Hippocampal formation (tissue), 2 donors: ENCODE data around the gene GLTP.
"Not testable (repeated sequence)": the region's sequence is repeated elsewhere in the genome, so short reads cannot be mapped to it uniquely, and the experiment has no call there.

Experiments used
- DNase-seq, 2 donors: peaks; one replicate each; lab custom pipeline; 2025; lab: John Stamatoyannopoulos, UW

The GLTP gene

DNA sequence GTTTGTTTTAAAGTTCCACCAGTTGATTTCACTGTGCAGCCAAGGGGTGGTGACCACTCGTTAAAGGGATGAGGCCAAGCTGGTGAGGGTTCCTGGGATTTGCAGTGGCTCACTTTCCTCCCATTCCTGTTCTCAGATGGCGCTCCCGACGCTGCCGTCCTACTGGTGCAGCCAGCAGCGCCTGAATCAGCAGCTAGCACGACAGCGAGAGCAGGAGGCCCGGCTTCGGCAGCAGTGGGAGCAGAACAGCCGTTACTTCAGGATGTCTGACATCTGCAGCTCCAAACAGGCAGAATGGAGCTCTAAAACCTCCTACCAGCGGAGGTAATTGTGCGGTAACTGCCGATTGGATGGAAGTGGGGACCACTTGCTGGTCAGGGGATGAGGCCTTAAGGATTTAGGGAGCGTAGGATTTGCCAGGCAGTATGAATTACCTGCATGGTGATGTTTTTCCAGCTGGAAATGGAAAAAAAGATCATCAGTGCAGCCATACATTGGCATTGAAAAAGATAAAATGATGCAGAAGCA lies 22.6 kb upstream of the GLTP start:
- DNase-seq, result no peak

DNA sequence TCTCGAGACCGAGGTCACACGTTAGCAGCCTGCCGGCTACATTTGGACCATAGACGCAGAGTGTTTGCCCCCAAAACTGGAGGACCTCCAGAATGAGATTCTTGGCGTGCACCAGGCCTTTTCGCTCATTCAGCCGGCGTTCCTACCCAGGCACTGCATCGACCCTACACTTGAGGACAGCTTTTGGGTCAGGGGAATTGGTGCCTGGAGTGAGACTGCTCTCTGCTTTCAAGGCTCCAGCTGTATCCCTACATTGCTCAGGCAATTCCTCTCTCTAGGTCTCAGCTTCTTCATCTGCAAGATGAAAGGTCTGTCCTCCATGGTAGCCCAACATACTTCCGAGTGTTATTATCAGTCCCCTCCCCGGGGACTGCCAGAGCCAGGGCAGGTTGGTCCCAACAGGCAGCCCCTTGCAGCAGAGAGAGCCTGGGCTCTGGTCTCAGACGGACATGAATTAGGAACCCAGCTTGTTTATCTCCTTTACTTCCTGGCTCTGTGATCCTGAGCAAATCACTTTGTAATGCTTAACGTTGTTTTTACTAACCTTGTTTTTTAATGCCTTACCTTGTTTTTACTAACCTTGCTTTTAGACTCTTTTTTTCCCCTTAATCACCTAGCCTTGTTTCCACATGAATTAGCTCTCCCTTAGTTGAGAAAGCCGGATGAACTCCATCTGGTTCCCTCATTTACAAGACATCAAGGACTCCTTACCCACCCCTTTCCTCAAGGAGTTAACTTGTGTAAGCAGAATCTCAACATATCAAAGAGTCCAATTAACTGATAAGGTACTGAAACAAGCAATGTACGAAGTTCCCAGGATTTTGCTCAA lies 20.6 kb upstream of the GLTP start:
- DNase-seq, result no peak

DNA sequence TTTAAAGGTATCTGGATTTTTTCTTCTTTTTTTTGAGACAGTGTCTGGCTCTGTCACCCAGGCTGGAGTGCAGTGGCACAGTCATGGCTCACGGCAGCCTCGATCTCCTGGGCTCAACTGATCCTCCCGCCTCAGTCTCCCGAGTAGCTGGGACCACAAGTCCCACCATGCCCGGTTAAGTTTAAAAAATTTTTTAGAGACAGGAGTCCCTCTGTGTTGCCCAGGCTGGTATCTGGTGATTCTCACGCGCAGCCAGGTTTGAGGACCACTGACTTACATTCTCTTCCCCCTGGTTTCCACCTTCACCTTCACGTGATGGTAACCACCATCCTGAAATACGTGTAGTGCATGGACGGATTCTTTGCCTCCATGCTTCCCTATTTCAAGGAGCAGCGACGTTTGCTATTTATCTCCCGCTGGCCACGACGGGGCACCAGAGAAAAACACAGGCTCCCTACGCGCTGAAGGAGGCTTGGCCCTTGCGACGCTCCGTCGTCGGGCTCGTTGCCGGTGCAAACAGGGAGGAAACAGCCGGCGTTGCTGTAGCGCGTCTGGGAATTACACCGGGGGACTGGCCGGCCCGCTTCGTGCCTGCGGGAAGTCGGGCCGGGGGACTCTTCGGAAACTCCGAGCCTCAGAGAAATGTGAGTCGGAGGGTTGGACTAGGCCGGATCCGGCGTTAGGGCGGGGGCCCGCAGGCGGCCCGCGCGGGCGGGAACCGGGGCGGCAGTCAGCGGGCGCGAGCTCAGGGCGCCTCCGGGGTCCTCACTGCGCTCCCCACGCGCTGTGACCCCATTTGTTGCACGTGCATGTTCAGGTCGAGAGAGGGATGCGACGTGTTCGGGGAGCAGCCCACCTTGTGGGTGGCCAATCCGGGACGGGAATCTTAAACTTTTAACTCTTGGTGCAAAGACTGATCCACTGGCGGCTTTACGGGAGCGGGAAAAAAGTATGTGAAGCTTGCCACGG lies 19.7 kb upstream of the GLTP start, which contains the start of gene TCHP:
TCHP (plus strand) TSS at position 492 of the 969 bp plus-strand sequence. CDS start 2,753 bp downstream, outside the sequence.
- peak; percentile 84 to 89 for DNase-seq

DNA sequence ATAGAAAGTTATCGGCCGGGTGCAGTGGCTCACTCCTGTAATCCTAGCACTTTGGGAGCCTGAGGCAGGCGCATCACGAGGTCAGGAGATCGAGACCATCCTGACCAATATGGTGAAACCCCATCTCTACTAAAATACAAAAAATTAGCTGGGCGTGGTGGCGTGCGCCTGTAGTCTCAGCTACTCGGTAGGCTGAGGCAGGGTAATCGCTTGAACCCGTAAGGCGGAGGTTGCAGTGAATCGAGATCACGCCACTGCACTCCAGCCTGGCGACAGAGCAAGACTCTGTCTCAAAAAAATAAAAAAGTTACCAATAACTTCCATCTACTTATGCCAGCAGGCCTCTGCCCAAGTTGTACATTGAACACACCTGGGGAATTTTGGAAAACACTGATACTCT lies 19.0 kb upstream of the GLTP start:
- DNase-seq, result not testable (repeated sequence)

DNA sequence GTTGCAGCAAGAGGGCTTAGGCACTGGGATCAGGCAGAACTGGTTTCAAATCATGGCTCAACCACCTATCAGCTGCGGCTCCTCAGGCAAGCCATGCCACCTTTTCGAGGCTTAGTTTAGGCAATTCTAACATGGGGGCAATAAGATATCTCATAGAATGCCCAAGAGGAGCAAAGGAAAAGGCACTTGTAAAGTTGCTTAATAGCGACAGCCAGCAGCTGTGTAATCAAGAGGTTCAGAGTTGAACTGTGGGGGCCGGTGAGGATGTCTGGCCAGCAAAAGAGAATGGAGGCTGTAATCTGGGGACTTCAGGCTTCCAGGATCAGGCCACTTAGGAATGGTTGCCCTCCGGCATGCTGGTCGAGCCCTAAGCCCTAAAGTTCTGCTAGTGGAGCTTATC lies 16.7 kb upstream of the GLTP start:
- no peak for DNase-seq

DNA sequence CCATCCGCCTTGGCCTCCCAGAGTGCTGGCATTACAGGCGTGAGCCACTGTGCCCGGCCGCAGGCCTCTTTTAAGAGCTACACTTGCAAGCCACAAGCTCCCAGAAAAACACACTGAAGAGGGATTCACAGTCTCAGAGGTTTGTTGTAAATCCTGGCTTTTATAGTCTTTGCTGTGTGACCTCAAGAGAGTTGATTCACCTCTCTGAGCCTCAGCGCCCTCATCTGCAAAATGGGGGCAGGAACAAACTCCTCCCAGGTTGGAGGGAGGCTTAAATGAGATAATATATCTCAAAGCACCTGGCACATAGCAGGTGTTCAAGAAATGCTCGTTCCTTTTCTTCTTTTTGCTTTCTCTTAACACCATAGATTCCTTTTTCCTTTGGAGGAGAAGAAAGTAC lies 15.8 kb upstream of the GLTP start:
- DNase-seq, result no peak

DNA sequence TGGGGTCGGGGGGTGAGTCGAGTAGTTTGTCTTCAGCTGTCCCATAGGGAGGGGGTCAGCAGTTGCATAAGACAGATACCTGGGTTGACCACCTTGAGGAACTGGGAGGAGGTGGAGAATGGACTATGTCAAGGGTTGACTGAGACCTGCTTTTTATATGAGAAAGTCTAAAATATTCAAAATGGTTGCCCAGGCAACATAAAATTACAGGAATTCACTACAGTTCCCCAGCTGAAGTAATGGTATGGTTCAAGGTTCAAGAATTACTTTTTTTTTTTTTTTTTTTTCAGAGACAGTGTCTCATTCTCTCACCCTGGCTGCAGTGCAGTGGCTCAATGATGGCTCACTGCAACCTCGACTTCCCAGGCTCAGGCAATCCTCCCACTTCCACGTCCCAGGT lies 14.6 kb upstream of the GLTP start:
- no peak for DNase-seq

DNA sequence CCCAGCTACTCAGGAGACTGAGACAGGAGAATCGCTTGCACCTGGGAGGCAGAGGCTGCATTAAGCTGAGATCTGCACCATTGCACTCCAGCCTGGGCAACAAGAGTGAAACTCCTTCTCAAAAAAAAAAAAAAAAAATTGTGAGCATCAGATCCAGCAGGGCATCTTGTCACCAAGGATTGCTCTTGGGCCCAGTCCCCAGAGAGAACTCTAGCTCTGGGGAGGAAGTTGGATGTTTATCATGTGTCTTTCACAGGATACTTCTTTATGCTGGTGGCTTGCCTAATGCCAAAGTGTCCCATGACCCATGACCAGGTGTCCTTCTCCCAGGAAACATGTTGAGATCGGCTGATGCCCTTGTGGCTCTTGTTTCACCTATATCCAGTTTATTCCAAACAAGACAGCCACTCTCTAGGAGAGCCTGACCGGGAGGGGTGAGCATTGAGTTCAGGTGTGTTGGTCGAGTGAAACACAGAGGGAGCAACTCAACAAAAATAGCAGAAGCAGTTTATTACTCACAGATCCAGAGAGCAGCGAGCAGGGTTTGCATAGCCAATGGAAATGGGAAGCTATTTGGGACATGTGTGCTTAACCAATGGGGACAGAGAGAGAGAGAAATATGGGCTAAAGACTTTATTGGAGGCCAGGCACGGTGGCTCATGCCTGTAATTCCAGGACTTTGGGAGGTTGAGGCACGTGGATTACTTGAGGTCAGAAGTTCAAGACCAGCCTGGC lies 13.1 kb upstream of the GLTP start:
- no peak for DNase-seq

DNA sequence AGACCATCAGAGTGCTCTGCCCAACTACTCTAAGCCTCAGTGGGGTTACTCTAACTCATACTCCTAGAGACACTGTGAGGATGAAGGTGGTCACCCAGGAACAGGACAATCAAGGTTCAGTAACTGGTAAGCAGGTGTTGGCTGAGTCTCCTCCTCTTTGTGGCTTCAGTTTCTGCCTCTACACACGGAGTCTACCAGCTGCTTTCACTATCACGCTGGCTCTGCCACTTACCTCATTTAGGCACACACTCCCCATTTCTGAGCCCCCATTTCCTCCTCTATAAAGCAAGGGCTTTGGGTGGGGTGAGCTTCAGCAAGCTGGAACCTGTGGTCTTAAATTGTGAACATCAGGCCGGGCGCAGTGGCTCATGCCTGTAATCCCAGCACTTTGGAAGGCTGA lies 12.4 kb upstream of the GLTP start:
- no peak for DNase-seq

DNA sequence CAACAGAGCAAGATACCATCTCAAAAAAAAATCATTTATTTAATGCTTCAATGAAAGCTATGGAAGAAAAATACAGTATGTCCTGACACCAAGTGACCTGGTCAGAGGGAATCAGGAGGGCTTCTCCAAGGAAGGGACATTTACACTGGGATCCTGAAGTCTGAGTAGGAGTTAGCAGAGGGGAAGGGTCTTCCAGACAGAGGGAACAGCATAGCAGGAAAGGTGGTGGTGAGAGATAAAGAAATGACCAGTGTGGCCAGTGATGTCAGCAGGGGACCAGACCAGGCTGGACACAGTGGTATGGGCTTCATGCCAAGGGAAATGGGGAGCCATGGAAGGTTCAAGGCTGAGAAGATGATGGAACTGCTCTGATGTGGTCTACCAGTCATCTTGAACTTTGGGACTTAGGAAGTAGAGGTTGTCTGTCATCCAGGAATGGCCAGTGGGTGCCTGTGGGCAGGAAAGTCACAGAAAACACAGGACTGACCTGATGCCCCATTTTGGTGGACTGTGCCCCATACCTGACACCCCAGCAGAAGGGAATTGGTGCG lies 11.9 kb upstream of the GLTP start:
- no peak for DNase-seq

DNA sequence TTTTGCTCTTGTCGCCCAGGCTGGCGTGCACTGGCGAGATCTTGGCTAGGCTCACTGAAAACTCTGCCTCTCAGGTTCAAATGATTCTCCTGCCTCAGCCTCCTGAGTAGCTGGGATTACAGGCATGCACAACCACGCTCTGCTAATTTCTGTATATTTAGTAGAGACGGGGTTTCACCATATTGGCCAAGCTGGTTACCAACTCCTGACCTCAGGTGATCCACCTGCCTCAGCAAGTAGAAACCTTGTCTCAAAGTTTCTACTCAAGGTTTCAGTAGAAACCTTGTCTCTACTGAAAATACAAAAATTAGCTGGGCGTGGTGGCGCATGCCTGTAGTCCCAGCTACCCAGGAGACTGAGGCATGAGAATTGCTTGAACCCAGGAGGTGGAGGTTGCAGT lies 11.4 kb upstream of the GLTP start:
- not testable (repeated sequence) for DNase-seq

DNA sequence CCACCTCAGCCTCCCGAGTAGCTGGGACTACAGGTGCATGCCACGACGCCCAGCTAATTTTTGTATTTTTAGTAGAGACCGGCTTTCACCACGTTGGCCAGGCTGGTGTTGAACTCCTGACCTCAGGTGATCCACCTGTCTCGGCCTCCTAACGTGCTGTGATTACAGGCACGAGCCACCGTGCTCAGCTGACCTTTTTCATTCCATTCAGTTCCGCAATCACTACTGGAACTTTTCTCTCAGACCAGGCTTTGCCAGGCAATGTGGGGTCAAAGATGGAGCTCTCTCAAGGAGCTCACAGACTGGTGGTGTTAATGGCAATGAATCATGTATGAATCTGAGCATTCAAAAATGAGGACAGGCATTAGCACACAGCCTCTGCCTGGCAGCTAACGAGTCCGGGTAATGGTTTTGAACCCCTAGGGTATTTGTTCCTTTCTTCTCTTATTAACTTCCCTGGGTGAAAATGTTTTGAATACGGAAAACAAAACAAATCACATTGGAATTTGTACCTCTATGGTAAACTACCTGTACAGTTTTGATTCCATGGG lies 10.4 kb upstream of the GLTP start:
- DNase-seq, result no peak

DNA sequence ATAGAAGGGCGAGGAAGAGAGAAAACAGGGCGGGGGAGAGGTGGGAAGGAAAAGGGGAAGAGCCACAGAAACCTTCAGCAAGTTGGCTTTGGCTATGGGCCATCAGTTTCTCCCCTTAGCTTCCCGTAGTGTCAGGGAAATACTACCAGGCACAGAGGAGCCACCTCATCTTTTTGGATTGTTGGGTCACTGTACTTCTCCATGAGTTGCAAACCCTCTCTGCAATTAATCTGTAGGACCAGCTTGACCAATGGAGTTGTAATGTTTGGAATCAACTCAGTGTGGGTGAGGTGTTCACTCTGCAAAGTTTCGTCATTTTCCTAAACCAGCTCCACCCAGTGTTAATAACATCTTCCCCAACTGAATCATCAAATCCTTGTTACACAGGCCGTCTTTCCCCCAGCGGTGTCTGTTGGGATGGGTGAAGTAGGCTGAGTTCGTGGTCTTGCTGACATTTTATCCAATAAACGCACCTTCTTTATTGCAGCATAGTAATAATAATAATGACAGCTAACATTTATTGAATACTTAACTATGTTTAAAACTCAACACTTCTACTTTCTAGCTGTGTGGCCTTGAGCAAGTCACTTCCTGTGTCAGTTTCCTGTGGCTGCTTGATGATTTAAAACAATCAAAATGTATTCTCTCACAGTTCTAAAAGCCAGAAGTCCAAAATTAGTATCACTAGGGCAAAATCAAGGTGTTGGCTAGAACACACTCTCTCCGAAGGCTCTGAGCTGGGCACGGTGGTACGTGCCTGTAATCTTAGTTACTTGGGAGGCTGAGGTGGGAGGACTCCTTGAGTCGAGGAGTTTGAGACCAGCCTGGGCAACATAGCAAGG lies 8.1 kb upstream of the GLTP start:
- no peak for DNase-seq

DNA sequence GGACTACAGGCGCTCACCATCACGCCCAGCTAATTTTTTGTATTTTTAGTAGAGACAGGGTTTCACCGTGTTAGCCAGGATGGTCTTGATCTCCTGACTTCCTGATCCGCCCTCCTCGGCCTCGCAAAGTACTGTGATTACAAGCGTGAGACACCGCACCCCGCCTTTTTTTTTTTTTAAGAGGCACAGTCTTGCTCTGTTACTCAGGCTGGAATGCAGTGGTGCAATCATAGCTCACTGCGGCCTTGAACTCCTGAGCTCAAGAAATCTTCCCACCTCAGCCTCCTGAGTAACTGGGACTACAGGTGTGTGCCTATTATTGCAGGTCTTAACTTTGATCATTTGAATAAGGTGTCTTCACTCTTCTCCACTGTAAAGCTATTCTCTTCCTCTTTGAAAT lies 5.3 kb upstream of the GLTP start:
- DNase-seq, result no peak

DNA sequence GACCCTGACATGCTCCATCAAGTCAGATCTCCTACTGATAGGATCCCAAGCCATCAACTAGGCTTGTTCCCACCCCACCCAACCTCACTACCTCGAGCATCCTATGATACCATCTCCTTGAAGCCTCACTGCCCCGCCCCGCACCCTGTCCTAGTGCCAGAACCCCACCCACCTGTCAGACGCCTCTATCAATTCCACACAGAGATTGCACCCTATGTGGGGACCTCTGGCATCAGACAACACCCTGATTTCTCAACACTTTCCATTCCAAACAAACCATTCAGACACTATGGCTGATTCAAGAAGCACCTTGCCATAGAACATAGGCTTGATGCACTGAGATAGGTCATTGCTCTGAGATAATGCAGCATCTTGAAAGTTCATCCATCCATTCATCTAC lies 3.1 kb upstream of the GLTP start:
- no peak for DNase-seq

DNA sequence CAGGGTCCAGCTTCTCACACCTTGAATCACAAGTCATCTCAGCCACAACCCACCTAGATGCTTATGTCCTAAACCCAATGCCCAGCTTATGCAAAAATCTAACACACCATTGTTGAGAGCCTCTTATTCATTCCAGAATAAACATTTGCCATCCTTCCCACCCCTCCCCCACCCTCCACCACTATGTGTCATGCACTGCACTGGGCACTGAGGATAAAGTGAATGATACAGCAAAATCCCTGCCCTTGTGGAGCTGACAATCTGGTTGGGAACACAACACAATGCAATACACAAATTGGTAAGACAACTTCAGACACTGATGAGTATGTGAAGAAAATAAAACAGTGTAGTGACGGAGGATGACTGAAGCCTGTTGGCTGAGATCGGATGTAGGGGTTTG lies 1.4 kb upstream of the GLTP start:
- DNase-seq, result no peak

DNA sequence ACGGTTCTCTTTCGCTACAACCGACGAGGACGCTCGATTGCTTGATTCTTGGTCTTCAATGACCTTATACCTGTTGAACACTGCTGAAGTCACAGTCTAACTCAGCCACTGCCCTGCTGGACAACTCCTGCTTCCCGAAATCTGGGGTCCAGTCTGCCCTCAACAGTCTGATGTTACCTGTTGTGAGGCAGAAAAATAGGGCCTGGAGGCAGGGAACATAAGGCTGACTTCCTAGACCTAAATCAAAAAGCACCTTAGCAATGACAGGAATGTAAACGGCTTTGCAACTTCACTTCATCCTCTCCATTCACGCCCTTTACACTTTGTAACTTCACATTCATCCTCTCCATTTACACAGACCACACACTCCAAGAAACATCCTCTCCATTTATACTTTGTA lies 597 bp upstream of the GLTP start:
- DNase-seq, result peak in 1 of 2 donors; percentile 18

DNA sequence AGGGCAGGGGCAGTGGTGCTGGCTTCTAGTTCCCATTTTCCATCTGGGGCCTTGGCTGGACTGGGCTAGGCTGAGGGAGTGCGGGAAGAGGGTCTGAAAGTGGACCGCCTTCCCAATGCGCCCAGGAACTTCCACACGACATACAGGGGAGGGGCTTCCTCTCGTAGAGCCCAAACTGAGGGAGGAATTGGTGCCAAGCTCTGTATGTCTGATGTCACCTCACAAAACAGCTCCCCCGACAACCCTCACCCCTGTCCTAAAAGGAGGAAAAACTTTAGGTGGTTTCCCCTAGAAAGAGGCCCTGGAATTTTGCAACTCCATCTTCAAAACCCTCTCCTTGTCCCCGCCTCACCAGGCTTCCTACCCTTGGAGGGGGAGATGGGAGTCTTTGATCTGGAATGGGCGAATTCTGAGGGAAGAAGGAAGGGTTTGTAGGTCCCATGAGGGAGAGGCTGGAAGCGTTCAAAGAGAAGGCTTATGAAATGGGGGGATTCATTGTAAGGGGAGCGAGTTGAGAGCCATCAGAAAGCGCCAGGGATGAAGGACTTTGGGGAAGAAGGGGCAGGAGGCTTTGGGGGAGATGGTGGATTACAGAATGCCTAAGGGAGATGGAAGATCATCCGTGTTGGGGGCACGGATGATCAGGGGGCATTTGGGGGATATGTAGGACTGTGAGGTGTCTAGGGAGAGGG lies 844 bp downstream of the GLTP start:
- peak in 1 of 2 donors; percentile 33 for DNase-seq

DNA sequence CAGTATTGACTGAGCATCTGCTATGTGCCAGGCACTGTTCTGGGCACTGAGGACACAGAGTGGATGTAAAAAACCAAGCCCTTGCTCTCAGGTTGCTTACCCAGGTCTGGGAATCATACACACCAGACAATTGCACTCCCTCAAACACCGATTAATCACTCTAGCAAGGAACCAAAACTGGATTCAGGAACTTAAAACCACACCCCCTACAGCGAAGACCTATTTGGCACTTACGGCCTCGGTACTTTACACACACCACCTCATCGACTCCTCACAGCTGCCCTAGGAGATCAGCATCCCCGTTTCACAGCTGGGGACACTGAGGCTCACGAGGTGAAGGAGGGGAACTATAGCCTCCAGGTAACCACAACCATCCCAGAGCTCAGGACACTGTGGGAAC lies 1.6 kb downstream of the GLTP start:
- peak in 1 of 2 donors; percentile 33 for DNase-seq

DNA sequence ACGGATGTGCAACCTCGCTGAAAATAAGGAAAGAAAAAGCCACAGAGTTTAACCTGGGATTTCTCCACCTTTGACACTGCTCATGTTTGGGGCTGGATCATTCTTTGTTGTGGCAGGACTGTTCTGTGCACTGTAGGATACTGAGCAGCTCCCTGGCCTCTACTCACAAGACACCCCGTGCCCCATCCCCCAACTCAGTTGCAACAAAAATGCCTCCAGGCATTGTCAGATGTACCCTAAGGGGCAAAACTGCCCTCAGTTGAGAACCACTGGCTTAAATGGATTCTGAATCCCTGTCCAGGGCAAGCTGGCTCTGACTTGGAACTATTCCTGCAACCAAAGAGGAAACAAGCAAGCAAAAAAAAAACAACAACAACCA lies 2.1 kb downstream of the GLTP start:
- peak in 1 of 2 donors; percentile 70 for DNase-seq
